Fibroblast of skin of abdomen (primary cell): ENCODE results near the gene RAB40C.

Experiments used
- DNase-seq: peaks from one replicate; pipeline ENCODE4 v3.0.0-alpha.2; 2013

RAB40C gene

GRCh38 chr16:559411-560203, 30.3 kb upstream of the RAB40C start:
- no peak for DNase-seq

- DNase-seq: no peak
Measured at GRCh38 chr16:560204-560700, 29.6 kb upstream of the RAB40C start, which contains the start of gene PRR35. Gene PRR35, plus strand, starts transcription at chr16:560394. Its CDS starts 2,901 bp downstream, at chr16:563295.

DNA sequence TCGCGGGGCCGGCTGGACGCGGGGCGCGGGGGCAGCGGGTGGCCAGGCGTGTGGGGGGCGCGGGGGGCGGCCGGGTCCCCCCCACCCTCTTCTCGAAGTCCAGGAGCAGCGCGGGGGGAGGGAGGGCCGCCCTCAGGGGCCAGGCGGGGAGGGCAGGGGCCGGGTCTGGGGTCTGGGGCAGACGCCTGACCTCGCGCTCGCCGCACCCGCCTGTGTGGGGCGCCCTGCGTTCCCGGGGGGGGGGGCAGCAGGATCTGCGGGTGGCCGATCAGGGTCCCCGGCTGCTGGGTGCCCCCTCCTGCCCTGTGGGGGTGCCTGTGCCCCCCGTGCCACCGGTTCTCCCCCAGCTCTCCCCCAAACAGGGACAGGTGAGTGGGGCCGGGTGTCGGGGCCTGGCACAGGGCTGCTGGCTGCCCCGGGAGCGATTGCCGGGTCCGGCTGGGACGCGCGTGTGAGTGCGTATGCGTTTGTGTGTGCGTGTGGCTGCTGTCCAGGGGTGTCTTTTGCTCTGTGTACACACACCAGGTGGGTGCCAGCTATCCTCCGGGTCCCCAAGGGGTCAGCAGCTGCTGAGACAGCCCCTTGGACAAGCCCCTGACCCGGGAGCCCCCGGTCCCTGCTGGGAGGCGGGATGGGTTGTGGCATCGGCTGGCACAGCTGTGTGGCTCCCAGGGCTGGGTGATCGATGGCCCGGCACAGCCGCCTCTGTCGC, 29.0 kb upstream of the RAB40C start:
- DNase-seq: no peak

GRCh38 chr16:561413-561794, 28.5 kb upstream of the RAB40C start:
- no peak for DNase-seq

DNA sequence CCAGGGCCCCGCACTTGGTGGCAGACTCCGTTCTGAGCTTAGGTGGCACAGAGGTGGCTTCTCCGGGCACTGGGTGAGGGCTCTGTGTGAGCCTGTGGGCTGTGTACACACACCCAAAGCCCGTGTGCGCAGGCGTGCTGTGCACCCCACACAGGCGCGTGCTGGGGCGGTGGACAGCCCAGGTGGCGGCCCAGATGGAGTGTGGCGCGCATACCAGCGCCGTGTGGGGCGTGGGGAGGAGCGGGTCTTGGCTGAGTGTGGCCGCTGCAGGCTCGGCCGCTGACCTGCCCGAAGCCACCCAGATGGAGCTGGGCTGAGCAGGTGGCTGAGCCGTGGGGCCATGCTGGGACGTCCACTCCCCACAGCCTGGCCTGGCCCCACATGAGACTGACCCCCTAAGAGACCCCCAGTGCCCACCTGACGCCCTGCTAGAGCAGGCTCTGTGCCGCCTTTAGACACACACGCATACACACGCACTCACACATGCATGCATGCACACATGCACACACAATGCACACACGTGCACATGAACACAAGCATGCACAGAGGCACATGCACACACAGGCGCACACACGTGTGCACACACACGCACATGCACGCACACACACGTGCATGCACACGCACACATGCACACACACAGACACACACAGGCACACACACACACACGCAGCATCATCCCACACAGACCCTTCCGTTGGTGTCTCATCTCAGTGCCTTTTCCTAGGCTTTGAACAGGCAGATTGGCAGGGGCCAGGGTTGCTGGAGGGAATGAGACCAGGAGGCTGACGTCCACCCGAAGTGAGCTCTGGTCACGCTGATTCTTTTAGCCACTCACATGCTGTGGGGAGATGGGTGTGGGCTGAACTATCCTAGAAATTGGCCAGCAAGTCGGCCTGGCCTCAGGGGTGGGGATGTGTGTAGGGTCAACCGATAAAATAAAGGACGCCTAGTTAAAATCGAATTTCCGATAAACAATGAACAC, 27.6 kb upstream of the RAB40C start:
- DNase-seq: no peak

- DNase-seq: no peak
Measured at GRCh38 chr16:563072-563644, 26.7 kb upstream of the RAB40C start.

DNA sequence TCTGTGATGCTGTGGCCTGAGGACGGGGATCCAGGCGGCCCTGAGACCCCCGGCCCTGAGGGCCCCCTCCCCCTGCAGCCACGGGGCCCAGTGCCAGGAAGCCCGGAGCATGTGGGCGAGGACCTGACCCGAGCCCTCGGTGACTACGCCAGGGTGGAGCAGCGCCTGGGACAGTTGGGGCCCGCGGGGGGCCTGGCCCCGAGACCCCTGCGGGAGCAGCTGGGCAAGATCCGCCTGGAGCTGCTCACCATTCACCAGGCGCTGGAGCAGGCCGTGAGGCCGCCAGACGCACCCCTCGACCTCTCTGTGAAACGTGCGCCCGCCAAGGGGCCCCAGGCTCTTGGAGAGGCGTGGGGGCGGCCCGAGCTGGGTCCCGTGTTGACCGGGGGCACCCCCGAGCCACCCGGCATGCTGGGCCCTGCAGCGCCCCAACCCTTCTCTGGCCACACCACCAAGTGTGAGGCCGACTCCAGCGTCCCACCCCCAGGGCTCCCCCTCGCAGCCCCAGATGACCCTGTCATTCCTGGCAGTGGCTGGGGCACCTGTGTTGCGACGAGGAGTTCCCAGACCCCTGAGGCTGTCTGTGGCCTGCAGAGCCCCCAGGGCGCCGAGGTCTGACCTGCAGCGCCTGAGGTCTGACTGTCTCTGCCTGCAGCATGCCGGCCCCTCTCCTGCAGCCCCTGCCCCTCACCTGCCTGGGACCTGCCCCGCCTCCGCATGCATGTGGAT, 25.0 kb upstream of the RAB40C start:
- no peak for DNase-seq

GRCh38 chr16:565419-566330, 24.2 kb upstream of the RAB40C start:
- DNase-seq: no peak

GRCh38 chr16:566475-567372, 23.1 kb upstream of the RAB40C start, which contains the start of gene NHLRC4:
Gene NHLRC4, plus strand, starts transcription at chr16:567005. Its CDS starts 1,043 bp downstream, at chr16:568048.
- peak; percentile 33 for DNase-seq

DNA sequence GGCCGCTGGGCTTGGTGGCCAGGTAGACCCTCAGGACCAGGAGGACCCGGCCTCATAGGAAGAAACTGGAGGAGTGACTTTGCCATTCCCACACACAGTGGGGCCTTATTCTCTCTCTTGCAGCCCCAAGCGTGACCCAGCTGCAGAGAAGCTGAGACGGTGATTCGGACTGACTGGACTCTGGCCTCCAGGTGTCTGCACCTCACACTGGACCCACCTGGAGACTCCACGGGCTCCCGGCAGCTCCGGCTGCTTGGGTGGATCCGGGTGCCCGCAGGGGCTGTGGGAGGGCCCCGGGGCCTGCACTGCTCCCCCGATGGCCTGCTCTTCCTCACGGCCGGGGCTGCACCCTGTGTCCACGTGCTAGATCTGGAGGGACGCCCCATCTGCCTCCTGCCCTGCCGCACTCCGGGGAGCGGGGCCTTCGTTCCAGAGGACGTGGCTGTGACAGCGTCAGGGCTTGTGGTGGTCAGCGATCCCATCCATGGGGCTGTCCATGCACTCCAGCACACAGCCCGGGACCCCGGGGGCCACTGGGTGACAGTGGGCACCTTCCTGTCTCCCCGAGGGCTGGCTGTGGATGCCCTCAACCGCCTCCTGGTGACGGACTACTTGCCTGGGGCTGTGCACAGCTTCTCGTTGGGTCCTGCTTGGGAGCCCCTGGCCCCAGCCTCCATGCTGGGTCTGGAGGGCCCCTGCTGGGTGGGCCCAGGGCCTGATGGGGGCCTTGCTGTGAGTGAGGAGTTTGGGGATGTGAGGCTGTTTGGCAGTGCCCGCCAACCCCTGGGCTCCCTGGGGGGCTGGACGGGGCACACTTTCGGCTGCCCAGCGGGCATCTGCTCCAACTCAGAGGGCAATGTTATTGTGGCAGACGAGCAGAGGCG, 22.3 kb upstream of the RAB40C start:
- no peak for DNase-seq

DNA sequence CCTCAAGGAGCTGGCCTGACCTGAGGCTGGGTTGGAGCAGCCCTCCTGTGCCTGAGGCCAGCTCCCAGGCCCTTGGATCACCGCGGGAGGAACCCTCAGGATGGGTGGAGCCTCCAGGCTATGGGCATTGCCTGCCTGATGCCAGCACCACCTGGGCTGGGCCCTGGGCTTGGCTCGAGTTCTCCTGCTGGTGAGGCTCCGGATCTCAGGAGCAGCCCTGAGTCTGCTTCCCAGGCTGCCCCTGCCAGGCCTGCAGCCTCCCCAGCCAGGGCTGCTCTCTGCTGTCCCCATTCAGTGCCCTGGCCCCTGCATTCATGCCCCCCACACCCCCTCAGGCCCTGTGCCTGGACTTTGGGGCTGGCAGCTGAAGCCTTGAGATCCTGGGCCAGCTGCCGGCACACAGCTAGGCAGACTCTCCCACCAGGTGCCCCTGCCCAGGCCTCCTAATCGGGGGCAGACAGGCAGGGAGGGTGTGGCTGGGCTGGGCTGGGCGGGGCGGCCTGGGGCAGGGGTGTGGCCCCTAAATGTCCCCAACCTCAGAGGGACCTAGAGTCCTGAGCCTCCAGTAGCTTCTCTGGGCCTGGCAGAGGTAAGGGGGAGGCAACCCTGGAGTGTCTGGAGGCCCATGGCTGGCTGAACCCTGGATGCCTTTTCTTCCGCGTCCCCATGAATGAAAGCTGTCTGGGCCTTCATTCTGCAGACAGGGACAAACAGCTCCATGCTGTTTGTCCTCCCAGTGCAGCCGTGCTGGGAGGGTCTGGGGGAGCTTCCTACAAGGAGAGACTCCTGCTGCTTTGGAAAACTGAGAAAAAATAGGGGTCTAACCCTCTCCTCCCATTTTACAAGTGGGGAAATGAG, 21.2 kb upstream of the RAB40C start:
- no peak for DNase-seq

DNA sequence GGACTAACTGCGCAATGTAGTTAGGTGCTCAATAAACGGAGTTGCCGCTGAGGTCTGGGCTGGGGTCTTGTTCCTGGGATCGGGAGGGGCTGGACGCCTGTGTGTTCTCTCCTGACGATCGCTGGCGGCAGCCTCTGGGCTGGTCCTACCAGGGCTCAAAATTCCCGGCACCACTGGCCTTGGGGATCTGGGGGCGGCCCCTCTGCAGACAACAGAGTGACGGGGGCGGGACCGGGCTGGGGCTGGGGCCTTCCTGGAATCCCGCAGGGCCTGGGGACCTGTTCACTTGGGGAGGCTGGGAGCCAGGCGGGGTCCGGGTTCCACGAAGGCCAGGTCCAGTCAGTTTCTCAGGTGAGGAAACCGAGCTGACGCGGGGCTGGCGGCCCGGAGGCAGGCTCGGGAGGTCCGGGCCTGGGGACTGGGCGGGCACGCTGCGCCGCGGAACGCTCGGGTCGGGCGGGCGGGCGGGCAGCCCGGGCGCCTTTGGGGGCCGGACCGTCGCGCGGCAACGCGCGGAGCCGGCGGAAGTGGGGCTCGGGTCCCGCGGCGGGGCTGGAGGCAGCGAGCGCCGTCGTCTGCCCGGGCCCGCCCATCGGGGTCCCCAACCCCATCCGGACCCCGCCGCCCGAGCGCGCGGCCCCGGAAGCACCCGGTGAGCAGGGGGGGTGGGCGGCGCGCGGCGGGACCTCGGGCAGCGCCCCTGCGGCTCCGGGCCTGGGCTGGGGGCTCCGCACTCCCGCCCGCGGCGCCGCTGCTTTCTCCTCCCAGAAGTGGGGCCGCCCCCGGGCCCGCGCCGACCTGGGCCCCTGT, 20.2 kb upstream of the RAB40C start, which contains the start of gene PIGQ:
PIGQ (plus strand) TSS at position 524 of the 810 bp plus-strand sequence. CDS start 4,107 bp downstream, outside the sequence.
- peak; percentile 58 for DNase-seq

- DNase-seq: no peak
Measured at GRCh38 chr16:572865-573650, 16.8 kb upstream of the RAB40C start.

GRCh38 chr16:574021-574760, 15.7 kb upstream of the RAB40C start:
- DNase-seq: no peak
